HG03060 (cell line): Measurements from ENCODE around the gene HEPACAM.

ENCODE experiments used
- ATAC-seq: cut with Tn5 transposase; IDR thresholded peaks from one replicate; pipeline ENCODE4 v1.9.1; 2021; ENCODE audit warnings: low read depth, moderate number of reproducible peaks; ENCODE audit not compliant: unreplicated experiment

Gene HEPACAM

GRCh38 chr11:124943741-124944140, 7.9 kb upstream of the HEPACAM start:
- no peak for ATAC-seq

DNA sequence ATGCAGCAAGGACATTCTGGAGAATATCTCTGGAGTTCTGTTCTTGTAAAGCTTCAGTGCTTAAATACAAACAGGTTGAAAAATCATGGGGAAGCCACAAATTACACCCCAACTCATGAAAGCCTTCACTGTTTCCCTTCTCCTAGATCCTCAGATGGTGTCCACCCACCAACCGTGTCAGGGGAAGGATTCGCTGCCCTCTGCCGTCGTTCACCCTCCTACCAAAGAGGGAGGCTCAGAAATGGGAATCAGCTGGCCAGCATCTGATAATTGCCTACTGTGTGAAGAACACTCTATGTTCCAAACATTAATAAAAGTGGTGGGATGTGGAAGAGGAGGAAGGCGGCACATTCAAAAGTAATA, 7.4 kb upstream of the HEPACAM start:
- ATAC-seq, result no peak

DNA sequence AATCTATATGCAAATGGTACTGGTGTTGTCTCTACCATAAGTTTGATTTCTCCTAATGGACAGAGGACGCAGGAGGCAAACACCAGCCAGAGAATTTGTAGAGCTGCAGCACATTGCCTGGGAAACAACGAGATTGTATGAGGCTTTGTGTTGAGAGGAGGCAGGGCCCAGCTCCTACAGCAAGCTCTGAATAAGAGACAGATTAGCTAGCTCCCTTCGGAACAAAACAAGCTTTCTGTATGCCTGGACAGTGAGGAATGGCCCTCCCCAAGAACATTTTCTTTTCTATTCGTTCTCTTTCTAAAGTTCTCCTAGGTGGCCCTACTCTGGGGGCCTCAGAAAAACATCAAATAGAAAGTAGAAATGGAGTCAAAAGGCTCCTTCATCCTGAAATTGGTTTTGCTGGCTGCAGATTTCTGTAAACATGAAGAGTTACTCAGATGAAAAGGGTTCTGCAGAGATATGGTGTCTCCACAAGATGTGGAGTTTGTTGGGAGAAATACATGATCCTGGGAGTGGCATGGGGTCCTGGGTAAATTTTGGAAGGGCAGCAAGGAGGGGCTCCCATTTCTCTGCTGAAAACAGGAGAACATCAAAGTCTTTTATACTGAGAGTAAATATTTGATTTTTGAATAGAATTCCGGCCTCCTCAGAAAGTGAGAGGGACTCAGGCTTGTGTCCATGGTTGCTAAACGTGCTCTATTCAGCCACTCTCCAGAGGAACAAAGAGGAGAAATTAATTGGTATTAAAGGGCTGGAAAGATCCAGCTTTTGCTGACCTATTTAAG, 6.8 kb upstream of the HEPACAM start:
- ATAC-seq, result no peak

- no peak for ATAC-seq
Measured at GRCh38 chr11:124941703-124942102, 5.9 kb upstream of the HEPACAM start.

DNA sequence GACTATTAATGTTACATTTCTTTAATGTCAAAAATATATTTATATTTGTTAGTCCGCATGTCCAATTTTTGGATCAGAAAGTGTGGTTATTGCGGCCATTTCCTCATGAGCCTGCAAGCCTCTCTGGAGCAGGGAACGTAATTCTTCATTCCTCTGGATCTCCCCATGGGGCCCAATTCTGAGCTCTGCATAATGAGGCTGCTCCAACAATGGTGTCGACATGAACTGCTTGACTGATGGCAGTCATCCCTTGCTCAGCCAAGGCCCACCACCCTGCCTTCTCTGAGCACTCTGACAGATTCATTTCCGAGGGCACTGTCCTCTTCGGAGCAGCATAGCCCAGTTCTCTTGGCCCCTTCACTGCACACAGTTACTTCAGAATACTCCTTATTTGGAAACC, 3.1 kb upstream of the HEPACAM start:
- ATAC-seq, result no peak

DNA sequence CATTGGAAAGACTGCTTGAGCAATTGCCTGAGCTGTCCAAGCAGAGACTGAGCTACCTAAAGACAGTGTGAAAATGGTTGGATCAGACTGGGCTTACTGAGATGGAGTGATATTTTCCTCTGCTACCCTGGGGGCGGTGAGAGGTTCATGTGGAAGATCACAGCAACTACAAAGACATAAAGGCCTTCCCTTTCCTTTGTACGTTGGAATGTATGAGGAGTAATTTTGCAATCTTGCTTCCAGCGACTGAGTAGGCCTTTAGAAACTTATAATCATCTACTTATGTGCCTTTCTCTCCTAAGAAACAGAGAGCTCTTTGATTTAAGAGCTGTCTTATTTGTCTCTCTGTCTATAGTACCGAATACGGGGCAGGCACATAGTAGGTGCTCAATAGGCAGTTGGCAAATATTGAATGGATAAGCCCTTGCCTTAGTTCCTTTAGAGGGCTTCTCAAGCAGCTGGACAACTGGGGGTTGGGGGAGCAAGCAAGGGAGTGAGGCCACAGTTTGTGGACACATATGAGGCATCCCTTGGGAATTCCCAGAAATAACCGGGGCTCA, 2.4 kb upstream of the HEPACAM start:
- no peak for ATAC-seq

DNA sequence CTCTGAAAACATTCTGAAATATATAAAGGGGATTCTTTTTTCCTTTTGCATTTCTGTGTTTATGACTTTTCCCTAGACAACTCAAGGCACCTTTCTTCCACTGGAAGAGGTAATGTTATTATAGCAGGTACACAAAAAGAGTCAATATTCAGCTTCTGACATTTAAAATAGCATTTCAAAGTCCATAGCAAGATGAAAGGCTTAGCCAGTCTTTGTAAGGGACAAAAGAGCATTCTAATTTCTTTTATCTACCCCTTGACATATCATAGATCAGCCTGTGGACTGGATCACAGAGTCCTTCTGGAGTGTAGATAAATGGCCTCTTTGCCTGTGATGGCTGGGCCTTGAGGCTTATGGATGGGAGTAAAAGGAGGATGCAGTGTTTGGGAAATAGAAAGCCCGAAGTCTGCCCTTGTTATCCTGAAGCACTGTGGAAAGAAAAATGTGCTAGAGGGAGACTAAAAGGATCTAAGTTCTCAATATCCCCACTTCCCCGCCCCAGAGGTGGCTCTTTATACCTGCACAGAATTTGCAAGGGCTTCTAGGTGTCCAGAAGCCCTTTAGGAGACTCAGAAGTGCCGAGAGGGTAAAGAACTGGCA, 1.6 kb upstream of the HEPACAM start:
- no peak for ATAC-seq

DNA sequence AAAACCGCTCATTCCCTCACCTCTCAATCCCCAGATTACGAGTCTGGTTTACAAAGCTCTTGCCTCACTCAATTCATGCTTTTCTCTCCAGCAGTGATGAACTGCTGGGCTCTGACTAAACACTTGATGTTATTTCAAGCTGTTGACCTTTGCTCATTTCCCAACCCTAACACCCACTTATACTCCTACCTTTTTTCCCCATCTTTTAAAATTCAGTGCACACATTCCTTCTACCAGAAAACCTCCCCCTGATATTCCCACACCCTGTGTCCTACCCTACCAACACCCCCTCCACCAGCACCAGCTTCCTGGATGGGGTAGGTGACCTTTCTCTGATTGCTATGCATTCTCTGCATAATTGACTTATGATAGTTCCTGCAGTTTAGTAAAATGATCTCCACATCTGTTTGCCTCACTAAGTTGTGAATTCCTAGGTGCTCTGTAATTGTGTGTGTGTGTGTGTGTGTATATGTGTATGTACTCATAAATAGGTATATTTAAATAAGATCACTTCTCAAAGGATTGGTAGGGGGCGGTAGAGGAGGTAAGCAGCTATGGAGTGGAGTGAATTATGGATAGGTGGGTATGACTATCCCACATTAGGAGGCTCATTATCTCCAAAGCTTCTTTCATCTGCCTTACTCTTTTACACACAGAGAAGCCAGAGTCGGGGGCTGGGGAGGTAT, 842 bp downstream of the HEPACAM start:
- ATAC-seq, result no peak

DNA sequence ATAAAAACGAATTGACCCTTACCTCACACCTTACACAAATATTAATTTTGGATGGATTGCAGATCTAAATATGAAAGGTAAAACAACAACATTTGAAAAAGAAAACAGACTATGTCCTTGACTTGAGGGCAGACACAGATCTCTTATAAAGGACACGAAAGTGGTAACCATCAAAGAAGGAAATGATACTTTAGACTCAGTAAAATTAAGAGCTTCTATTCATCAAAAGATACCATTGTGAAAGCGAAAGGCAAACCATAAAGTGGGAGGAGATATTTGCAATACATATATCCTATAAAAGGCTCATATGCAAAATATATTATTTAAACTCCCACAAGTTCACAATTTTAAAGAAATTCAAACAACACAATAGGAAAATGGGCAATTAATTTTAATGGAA, 5.0 kb downstream of the HEPACAM start:
- ATAC-seq, result peak; percentile 69

DNA sequence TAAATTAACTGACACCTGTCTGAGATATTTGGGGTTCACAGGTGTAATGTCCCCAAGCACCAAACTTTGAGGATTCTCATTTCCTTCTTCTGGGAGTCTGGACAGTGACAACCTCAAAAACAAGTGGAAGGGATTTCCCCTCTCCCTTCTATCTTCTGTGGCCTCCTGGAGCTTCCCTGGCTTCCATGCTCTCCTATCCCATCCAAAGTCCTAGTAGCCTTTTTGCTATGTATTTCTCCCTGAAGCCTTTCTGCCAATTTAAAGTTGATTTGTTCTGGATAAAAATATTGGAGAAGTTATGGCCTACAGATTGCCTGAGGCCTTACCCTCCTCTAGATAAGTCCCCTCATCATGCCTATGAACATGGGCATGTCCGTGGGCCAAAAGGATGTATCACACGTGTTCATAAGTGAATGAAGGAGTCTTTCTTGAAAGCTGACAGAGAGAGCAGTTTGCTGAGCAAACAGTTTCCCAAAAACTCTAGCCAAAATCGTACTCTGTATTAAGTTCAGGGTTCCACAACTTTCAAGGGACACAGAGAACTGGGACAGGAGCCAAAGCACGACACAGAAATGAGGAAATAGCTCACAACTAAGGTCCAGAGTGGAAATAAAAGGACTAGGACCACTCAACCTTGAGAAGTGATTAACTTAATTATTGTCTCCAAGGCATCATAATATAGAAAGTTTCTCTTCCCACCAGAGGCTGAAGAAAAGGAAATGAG, 6.7 kb downstream of the HEPACAM start:
- ATAC-seq, result no peak

GRCh38 chr11:124923296-124923695, 12.6 kb downstream of the HEPACAM start:
- ATAC-seq, result no peak

DNA sequence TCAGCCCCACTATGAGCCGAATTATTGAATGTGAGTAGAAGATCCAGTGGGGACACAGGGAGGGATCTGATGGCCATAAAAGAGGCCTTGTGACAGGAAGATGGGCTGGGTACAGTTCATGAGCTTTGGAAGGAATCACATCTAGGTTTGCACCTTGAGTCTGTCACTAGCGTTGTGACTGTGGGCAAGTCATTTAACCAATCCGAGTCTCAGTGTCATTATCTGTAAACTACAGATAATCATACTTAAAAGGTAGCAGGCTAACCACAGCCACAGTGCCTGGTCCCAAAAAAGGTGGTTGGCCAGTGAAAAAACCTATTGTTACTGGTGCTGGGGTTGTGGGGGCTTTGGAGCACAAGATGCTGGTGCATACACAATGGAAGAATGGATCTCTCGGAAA, 13.0 kb downstream of the HEPACAM start:
- ATAC-seq, result no peak

GRCh38 chr11:124920870-124921609, 14.8 kb downstream of the HEPACAM start:
- no peak for ATAC-seq

DNA sequence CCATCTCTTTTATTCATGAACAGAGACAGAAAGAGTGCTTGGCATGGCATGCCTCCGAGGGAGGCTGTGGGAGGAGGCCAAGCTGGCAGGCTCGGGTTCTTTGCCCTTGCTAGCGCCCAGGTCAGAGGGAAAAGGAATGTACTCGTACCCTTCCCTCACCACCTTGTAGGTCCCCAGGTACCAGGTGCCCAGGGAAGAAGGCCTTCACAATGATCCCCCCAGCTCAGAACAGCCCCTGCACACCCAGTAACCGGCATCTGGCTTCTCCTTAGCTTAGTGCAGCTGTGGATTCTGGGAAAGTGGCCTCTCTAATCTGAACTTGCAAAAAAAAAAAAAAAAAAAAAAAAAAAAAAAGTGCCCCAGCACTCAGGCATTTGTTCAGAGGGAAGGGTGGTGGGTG, 15.5 kb downstream of the HEPACAM start:
- ATAC-seq, result no peak

DNA sequence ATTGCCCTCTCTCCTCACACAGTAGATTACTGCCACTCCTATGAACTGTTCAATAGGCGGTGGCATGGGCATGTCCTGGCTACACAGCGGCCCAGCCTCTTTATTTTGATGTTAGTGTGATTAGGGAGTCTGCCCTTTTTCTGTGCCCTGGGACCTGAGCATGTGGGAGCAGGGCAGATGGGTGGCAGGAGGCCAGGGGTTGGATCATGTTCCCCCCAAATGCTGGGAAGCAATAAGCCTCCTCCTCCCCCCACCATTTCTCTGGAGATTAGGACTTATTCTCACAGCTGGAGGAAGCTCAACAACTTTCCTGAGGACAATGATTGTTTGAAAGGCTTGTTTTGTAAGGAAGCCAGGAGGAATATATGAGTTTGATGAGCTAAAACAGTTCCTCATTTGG, 15.9 kb downstream of the HEPACAM start:
- ATAC-seq, result no peak

DNA sequence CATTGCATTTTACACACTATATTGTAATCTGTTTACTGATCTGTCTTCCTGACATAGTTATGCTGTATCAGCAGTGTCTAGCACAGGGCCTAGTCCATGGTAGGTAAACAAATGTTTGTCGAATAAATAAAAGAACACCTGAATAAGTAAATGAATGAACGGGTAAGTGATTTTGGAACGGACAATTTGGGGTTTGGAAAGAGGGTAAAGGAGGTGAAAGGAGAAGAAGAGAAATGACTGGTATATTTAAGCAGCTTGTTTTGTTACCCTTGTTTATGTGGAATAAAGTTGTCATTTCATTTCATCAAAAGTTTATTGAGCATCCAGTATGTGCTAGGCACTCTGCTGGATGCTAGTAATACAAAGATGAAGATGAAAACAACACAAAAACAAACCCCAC, 16.9 kb downstream of the HEPACAM start, which contains the start of gene HEPN1:
Gene HEPN1, plus strand, starts transcription at position 301 of the 400 bp plus-strand sequence.
- ATAC-seq, result no peak

DNA sequence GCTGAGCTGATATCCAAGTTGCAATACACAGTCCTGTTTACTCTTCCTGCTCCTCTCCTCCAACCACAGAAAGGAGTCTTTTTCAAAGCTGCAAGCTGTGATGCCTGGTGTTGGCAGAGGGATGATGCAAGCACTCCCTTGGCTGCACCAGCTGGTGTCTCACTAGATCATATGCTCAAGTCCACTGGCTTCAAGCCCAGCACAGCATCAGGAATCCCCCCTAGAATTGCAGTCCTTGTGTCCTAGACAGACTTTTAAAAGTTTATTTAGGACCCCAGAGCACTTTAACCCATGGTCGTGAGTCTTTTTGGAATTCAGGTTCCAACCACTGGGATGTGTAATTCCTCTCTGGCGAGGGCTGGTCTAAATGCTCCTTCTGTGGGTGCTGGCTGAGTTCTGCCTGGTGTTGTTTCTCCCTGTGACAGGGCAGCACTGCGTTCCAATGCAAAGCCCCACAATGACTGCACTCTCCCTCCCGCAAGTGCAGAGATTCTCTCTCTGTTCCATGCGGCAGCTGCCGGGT, 18.7 kb downstream of the HEPACAM start:
- ATAC-seq, result no peak

DNA sequence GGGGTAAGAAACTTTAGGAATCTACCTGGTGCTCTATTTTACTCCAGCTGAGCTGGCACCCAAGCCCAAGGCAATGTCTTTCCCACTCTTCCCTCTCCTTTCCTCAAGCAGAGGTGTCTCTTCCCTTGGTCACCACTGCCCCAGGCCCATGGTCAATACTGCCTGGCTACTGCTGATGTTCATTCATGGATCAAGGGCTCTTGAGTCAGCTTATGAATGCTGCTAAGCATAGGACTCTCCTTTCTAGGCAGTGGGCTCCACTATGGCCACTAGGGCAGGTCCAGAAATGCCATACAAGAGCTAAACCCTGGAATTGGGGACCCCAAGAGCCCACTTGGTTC, 19.5 kb downstream of the HEPACAM start:
- no peak for ATAC-seq

DNA sequence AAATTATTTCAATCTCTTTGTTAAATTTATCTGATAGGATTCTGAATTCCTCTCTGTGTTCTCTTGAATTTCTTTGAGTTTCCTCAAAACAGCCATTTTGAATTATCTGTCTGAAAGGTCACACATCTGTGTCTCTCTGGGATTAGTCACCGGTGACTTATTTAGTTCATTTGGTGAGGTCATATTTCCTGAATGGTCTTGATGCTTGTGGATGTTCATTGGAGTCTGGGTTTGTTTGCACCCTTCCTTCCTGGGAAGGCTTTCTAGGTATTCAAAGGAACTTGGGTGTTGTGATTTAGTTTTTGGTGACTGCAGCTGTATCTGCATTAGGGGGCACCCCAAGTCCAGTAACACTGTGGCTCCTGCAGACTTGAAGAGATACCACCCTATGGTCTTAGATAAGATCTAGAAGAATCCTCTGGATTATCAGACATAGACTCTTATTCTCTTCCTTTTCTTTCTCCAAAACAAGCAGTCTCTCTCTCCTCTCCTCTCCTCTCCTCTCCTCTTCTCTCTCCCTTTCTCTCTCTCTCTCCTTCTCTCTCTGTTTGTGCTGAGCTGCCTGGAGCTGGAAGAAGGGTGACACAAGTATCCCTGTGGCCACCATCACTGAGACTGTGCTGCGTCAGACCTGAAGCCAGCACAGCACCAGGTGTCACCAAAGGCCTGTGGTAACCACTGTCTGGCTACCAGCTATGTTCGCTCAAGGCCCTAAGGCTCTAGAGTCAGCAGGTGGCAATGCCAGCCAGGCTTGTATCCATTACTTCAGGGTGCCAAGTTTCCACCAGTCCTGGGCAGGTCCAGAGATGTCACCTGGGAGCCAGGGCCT, 20.1 kb downstream of the HEPACAM start:
- ATAC-seq, result no peak
